Endodermal cell (in vitro differentiated cells): ENCODE measurements around the gene EPN2. TPM values are rescaled to one million over a fixed set of nuclear protein-coding genes. Genes with fewer than 3 reads are reported as not detected.

Source experiments
- DNase-seq: peaks from one replicate; pipeline ENCODE4 v3.0.0-alpha.2; 2017
- H3K27ac ChIP-seq: 2 replicates; pipeline ENCODE4 v1.5.1; 2013; ENCODE audit warnings: mild to moderate bottlenecking, low read depth, low read length, moderate library complexity
- H3K27me3 ChIP-seq: 2 replicates; pipeline ENCODE4 v1.6.1; 2013; ENCODE audit warnings: mild to moderate bottlenecking, low read length, moderate library complexity; ENCODE audit not compliant: insufficient read depth, control insufficient read depth, poor library complexity, severe bottlenecking
- H3K36me3 ChIP-seq: 2 replicates; pipeline ENCODE4 v1.7.0; 2013; ENCODE audit warnings: mild to moderate bottlenecking, low read length, moderate library complexity; ENCODE audit not compliant: control insufficient read depth, insufficient read depth
- H3K4me1 ChIP-seq: one replicate; pipeline ENCODE4 v1.7.0; 2013; ENCODE audit warnings: low read length; ENCODE audit not compliant: control insufficient read depth, insufficient read depth
- H3K4me3 ChIP-seq: 2 replicates; pipeline ENCODE4 v1.5.1; 2013; ENCODE audit warnings: mild to moderate bottlenecking, low read length, moderate library complexity
- H3K9ac ChIP-seq: 2 replicates; pipeline ENCODE4 v1.6.1; 2013; ENCODE audit warnings: mild to moderate bottlenecking, low read length, moderate library complexity; ENCODE audit not compliant: poor library complexity, severe bottlenecking; ENCODE audit errors: extremely low read depth
- H3K9me3 ChIP-seq: 2 replicates; pipeline ENCODE4 v1.6.1; 2013; ENCODE audit warnings: mild to moderate bottlenecking, low read length, moderate library complexity; ENCODE audit not compliant: control insufficient read depth
- H3K27ac Mint-ChIP-seq: 2 replicates; pipeline ENCODE4 v1.8.0; 2020; ENCODE audit warnings: mixed read lengths
- H3K27me3 Mint-ChIP-seq: 2 replicates; pipeline ENCODE4 v1.8.0; 2021; ENCODE audit warnings: mild to moderate bottlenecking, mixed read lengths; ENCODE audit not compliant: insufficient read depth
- H3K36me3 Mint-ChIP-seq: 2 replicates; pipeline ENCODE4 v1.8.0; 2020; ENCODE audit warnings: low read depth, mixed read lengths
- H3K4me1 Mint-ChIP-seq: 2 replicates; pipeline ENCODE4 v1.8.0; 2020; ENCODE audit warnings: mixed read lengths
- H3K4me3 Mint-ChIP-seq: 2 replicates; pipeline ENCODE4 v1.8.0; 2020; ENCODE audit warnings: mild to moderate bottlenecking, moderate library complexity, mixed read lengths
- H3K9me3 Mint-ChIP-seq: 2 replicates; pipeline ENCODE4 v1.8.0; 2020; ENCODE audit warnings: mild to moderate bottlenecking, mixed read lengths
- WGBS, 2 experiments: methylation state at CpG; one replicate each; pipeline versions ENCODE4 v1.1.5 to v1.1.7; 2013; ENCODE audit warnings: missing lambda C conversion rate in 2 of 2, mixed read lengths in 1 of 2; ENCODE audit not compliant: insufficient coverage in 1 of 2, insufficient read length in 1 of 2; 5-methylcytosine and 5-hydroxymethylcytosine counted together
- total RNA-seq, 2 donors: library from RNA; stranded (reverse); fragmentation: NEBNext Ultra II Directional in 1 of 2; extraction: Animal tissue kit (Norgen Biotek cat#: 25700) in 1 of 2; gene quantifications; 2 replicates in 1 of 2; 3 replicates in 1 of 2; pipeline ENCODE4 v1.2.1, GENCODE V29; 2021
- TF ChIP-seq, protein P1 (sequence below): fragments of 200-600 bp; sonication (generic); conservative IDR thresholded peaks from 2 replicates; pipeline ENCODE4 v1.5.0; 2021; ENCODE audit warnings: antibody characterized with exemption, mild to moderate bottlenecking

Gene EPN2
- total RNA-seq, 2 donors from 2014 or later, result 46.0 to 50.9 TPM

GRCh38 chr17:19270704-19271611 lies 33.8 kb downstream of the EPN2 start:
- peak; percentile 79 for DNase-seq
- 89 to 93% methylated on average over 12 to 13 of the region's 13 CpGs for WGBS, 2 experiments
- TF ChIP-seq, protein P1, sequence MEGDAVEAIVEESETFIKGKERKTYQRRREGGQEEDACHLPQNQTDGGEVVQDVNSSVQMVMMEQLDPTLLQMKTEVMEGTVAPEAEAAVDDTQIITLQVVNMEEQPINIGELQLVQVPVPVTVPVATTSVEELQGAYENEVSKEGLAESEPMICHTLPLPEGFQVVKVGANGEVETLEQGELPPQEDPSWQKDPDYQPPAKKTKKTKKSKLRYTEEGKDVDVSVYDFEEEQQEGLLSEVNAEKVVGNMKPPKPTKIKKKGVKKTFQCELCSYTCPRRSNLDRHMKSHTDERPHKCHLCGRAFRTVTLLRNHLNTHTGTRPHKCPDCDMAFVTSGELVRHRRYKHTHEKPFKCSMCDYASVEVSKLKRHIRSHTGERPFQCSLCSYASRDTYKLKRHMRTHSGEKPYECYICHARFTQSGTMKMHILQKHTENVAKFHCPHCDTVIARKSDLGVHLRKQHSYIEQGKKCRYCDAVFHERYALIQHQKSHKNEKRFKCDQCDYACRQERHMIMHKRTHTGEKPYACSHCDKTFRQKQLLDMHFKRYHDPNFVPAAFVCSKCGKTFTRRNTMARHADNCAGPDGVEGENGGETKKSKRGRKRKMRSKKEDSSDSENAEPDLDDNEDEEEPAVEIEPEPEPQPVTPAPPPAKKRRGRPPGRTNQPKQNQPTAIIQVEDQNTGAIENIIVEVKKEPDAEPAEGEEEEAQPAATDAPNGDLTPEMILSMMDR, result peak; percentile 55
- no peaks in the 10 kb centered on the region for H3K9me3 ChIP-seq
- no peak overlapping the region for H3K4me3 Mint-ChIP-seq
- H3K27me3 ChIP-seq, result no peaks in the 10 kb centered on the region
- H3K27ac ChIP-seq, result no peak overlapping the region
- H3K27ac Mint-ChIP-seq, result peak overlapping the region; percentile 41
- no peaks in the 10 kb centered on the region for H3K4me1 ChIP-seq
- H3K36me3 Mint-ChIP-seq, result peaks cover 20% of the 10 kb centered on the region
- H3K9me3 Mint-ChIP-seq, result no peaks in the 10 kb centered on the region
- peaks cover 17% of the 10 kb centered on the region for H3K4me1 Mint-ChIP-seq
- peaks cover 20% of the 10 kb centered on the region for H3K36me3 ChIP-seq
- no peak overlapping the region for H3K4me3 ChIP-seq
- H3K9ac ChIP-seq, result no peak overlapping the region
- H3K27me3 Mint-ChIP-seq, result no peaks in the 10 kb centered on the region

GRCh38 chr17:19271780-19272357 lies 34.7 kb downstream of the EPN2 start:
- no peaks in the 10 kb centered on the region for H3K4me1 ChIP-seq
- Mint-ChIP-seq H3K4me3 (no peak overlapping the region), H3K4me1 (peaks cover 17% of the 10 kb centered on the region), H3K27me3 (no peaks in the 10 kb centered on the region), H3K36me3 (peaks cover 22% of the 10 kb centered on the region), H3K27ac (peak overlapping the region; percentile 30), H3K9me3 (no peaks in the 10 kb centered on the region)
- no peak overlapping the region for H3K9ac ChIP-seq
- H3K27me3 ChIP-seq, result no peaks in the 10 kb centered on the region
- peaks cover 20% of the 10 kb centered on the region for H3K36me3 ChIP-seq
- no peak for DNase-seq
- TF ChIP-seq, protein P1, result no peak
- 91 to 100% methylated on average over 6 to 10 of the region's 10 CpGs for WGBS, 2 experiments
- H3K9me3 ChIP-seq, result no peaks in the 10 kb centered on the region
- no peak overlapping the region for H3K4me3 ChIP-seq
- H3K27ac ChIP-seq, result peak overlapping the region; percentile 36

DNA sequence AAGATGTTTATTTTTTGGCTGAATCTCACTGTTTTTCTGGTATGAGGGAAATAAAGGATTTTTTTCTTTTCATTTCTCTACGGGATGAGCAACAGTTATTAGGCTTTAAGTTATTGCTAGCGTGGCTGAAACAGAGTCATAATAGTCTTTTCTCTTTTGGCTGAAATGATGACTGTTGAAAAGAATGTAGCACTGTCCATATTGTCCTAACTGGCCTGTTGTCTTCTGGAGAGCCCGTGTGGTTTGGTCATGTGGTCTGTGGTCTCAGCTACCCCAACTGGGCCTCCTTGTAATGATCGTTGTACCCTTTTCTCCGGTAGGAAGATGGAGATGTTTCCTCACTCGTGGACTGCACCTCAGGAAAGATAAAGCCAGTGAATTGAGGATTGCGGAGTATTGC lies 36.6 kb downstream of the EPN2 start:
- no peak overlapping the region for H3K4me3 ChIP-seq
- no peak for DNase-seq
- Mint-ChIP-seq H3K27ac (no peak overlapping the region), H3K36me3 (peaks cover 31% of the 10 kb centered on the region), H3K9me3 (no peaks in the 10 kb centered on the region), H3K27me3 (no peaks in the 10 kb centered on the region), H3K4me1 (peaks cover 17% of the 10 kb centered on the region), H3K4me3 (no peak overlapping the region)
- H3K9ac ChIP-seq, result no peak overlapping the region
- WGBS, 2 experiments, result 96% methylated on average over 6 to 7 of the region's 7 CpGs
- H3K27ac ChIP-seq, result no peak overlapping the region
- no peaks in the 10 kb centered on the region for H3K9me3 ChIP-seq
- no peaks in the 10 kb centered on the region for H3K4me1 ChIP-seq
- H3K27me3 ChIP-seq, result no peaks in the 10 kb centered on the region
- peaks cover 20% of the 10 kb centered on the region for H3K36me3 ChIP-seq
- TF ChIP-seq, protein P1, result no peak
